Smooth muscle cell (in vitro differentiated cells): Measurements from ENCODE around the gene MMS22L. TPM values are rescaled to one million over a fixed set of nuclear protein-coding genes. Genes with fewer than 3 reads are reported as not detected.

ENCODE experiments used
- DNase-seq: peaks from one replicate; lab custom pipeline; 2025; ENCODE audit not compliant: unreplicated experiment; lab: John Stamatoyannopoulos, UW
- H2AFZ ChIP-seq: fragments of 200-600 bp; sonication (generic); 2 replicates; pipeline ENCODE4 v1.6.0; 2016; ENCODE audit warnings: antibody characterized with exemption, low read depth, mild to moderate bottlenecking
- H3F3A ChIP-seq: fragments of 200-600 bp; sonication (generic); 2 replicates; pipeline ENCODE4 v1.6.0; 2017; ENCODE audit warnings: antibody characterized with exemption, low read depth
- H3K27ac ChIP-seq: fragments of 200-600 bp; sonication (generic); 2 replicates; pipeline ENCODE4 v1.5.1; 2016; ENCODE audit warnings: low read depth, mild to moderate bottlenecking
- H3K27me3 ChIP-seq: fragments of 200-600 bp; sonication (generic); 2 replicates; pipeline ENCODE4 v1.6.1; 2016; ENCODE audit warnings: low read depth, mild to moderate bottlenecking
- H3K36me3 ChIP-seq: fragments of 200-600 bp; sonication (generic); 2 replicates; pipeline ENCODE4 v1.5.1; 2016; ENCODE audit warnings: low read depth
- H3K4me1 ChIP-seq: fragments of 200-600 bp; sonication (generic); 2 replicates; pipeline ENCODE4 v1.5.1; 2016; ENCODE audit warnings: low read depth
- H3K4me2 ChIP-seq: fragments of 200-600 bp; sonication (generic); 2 replicates; pipeline ENCODE4 v1.6.0; 2016; ENCODE audit warnings: mild to moderate bottlenecking
- H3K4me3 ChIP-seq: fragments of 200-600 bp; sonication (generic); 2 replicates; pipeline ENCODE4 v1.5.1; 2016; ENCODE audit warnings: mild to moderate bottlenecking
- H3K79me2 ChIP-seq: fragments of 200-600 bp; sonication (generic); 2 replicates; pipeline ENCODE4 v1.6.0; 2016; ENCODE audit warnings: low read depth, mild to moderate bottlenecking
- H3K9ac ChIP-seq: fragments of 200-600 bp; sonication (generic); 2 replicates; pipeline ENCODE4 v1.6.0; 2016; ENCODE audit warnings: low read depth
- H3K9me3 ChIP-seq: fragments of 200-600 bp; sonication (generic); replicated peaks from 2 replicates; pipeline ENCODE4 v1.5.1; 2016; ENCODE audit warnings: low read depth
- H4K20me1 ChIP-seq: fragments of 200-600 bp; sonication (generic); 2 replicates; pipeline ENCODE4 v1.6.0; 2016; ENCODE audit warnings: low read depth
- WGBS: methylation state at CpG from one replicate; pipeline ENCODE4 v1.1.7; 2016; ENCODE audit warnings: low lambda C conversion rate; 5-methylcytosine and 5-hydroxymethylcytosine counted together
- polyA plus RNA-seq: library from polyadenylated mRNA; unstranded; fragments of >200 nt; fragmentation: Nextera tagmentation; extraction: Ambion mirVana; gene quantifications from 2 replicates; pipeline ENCODE4 v1.2.1, GENCODE V29; 2016
- total RNA-seq: library from RNA; depleted of rRNA; stranded (reverse); fragments of >200 nt; gene quantifications from 2 replicates; pipeline ENCODE4 v1.2.3, GENCODE V29; 2014
- TF ChIP-seq, protein P1 (sequence below): fragments of 200-600 bp; sonication (generic); IDR thresholded peaks from 2 replicates; pipeline ENCODE4 v1.5.1; 2017; ENCODE audit warnings: borderline replicate concordance, mild to moderate bottlenecking, antibody characterized with exemption; ENCODE audit not compliant: insufficient read depth, poor library complexity, severe bottlenecking

Gene MMS22L
- total and polyA plus RNA-seq, 2 experiments from 2014 or later, result 5.0 to 47.1 TPM

GRCh38 chr6:97145691-97146090, 137.3 kb downstream of the MMS22L start:
- H3K27me3 ChIP-seq, result no peaks in the 10 kb centered on the region
- no peak overlapping the region for H3K4me3 ChIP-seq
- H3K79me2 ChIP-seq, result no peaks in the 10 kb centered on the region
- DNase-seq, result no peak
- TF ChIP-seq, protein P1, sequence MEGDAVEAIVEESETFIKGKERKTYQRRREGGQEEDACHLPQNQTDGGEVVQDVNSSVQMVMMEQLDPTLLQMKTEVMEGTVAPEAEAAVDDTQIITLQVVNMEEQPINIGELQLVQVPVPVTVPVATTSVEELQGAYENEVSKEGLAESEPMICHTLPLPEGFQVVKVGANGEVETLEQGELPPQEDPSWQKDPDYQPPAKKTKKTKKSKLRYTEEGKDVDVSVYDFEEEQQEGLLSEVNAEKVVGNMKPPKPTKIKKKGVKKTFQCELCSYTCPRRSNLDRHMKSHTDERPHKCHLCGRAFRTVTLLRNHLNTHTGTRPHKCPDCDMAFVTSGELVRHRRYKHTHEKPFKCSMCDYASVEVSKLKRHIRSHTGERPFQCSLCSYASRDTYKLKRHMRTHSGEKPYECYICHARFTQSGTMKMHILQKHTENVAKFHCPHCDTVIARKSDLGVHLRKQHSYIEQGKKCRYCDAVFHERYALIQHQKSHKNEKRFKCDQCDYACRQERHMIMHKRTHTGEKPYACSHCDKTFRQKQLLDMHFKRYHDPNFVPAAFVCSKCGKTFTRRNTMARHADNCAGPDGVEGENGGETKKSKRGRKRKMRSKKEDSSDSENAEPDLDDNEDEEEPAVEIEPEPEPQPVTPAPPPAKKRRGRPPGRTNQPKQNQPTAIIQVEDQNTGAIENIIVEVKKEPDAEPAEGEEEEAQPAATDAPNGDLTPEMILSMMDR, result no peak
- H3K4me1 ChIP-seq, result no peaks in the 10 kb centered on the region
- no peak overlapping the region for H3K27ac ChIP-seq
- 97% methylated on average over 1 of the region's 1 CpG for WGBS
- H3K36me3 ChIP-seq, result no peaks in the 10 kb centered on the region
- H3F3A ChIP-seq, result no peaks in the 10 kb centered on the region
- no peak overlapping the region for H3K9ac ChIP-seq
- H2AFZ ChIP-seq, result no peak overlapping the region
- no peaks in the 10 kb centered on the region for H4K20me1 ChIP-seq
- H3K4me2 ChIP-seq, result no peak overlapping the region
- H3K9me3 ChIP-seq, result no peaks in the 10 kb centered on the region

GRCh38 chr6:97141756-97142155, 141.3 kb downstream of the MMS22L start:
- Histone ChIP-seq H3K4me1 (no peaks in the 10 kb centered on the region), H3F3A (no peaks in the 10 kb centered on the region), H3K4me3 (no peak overlapping the region), H3K36me3 (no peaks in the 10 kb centered on the region), H3K4me2 (no peak overlapping the region), H3K79me2 (no peaks in the 10 kb centered on the region), H2AFZ (no peak overlapping the region), H3K9me3 (no peaks in the 10 kb centered on the region), H3K27ac (no peak overlapping the region), H3K9ac (no peak overlapping the region), H4K20me1 (no peaks in the 10 kb centered on the region), H3K27me3 (no peaks in the 10 kb centered on the region)
- TF ChIP-seq, protein P1, result no peak
- no peak for DNase-seq

GRCh38 chr6:97138581-97138980, 144.4 kb downstream of the MMS22L start:
- Histone ChIP-seq H3K9ac (no peak overlapping the region), H3K4me3 (no peak overlapping the region), H2AFZ (no peak overlapping the region), H3K36me3 (no peaks in the 10 kb centered on the region), H3K27ac (no peak overlapping the region), H3K79me2 (no peaks in the 10 kb centered on the region), H4K20me1 (no peaks in the 10 kb centered on the region), H3K9me3 (no peaks in the 10 kb centered on the region), H3K4me2 (no peak overlapping the region), H3K4me1 (no peaks in the 10 kb centered on the region), H3F3A (no peaks in the 10 kb centered on the region), H3K27me3 (no peaks in the 10 kb centered on the region)
- DNase-seq, result no peak
- 100% methylated on average over 1 of the region's 1 CpG for WGBS
- TF ChIP-seq, protein P1, result no peak

DNA sequence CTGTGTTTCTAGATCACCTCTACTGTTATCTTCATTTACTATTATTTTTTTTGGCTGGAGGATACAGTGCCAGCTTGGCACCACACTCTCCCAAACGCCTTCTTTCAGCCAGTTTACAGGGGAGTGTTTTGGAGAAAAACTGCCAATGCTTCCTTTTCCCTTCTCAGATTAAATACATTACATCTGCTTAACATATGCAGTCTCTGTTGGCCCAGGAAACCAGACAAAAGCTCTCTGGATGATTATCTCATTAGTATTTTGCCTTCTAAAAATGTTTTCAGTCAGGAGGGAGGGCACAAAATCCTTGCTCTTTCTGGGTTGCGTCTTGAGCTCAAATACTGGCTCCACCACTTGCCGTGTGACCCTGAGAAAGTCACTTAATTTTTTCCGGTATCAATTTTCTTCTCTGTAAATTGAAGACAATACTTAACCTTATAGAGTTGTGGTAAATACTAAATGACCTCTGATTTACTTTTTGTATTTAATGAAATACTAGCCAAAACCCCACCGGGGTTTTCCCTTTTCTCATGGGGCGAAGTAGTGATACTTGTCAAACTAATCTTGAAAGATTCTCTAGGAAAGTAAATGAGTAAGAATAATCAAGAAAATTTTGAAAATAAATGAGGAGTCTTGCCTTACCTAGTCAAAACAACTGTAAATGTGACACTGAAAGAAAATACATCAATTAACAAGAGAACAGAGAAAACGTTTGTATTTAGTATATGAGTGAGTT, 146.2 kb downstream of the MMS22L start:
- DNase-seq, result no peak
- Histone ChIP-seq H3K79me2 (no peaks in the 10 kb centered on the region), H3K4me2 (no peak overlapping the region), H3K9me3 (no peaks in the 10 kb centered on the region), H3K36me3 (no peaks in the 10 kb centered on the region), H2AFZ (no peak overlapping the region), H3K27ac (no peak overlapping the region), H3K27me3 (no peaks in the 10 kb centered on the region), H3K4me1 (no peaks in the 10 kb centered on the region), H4K20me1 (no peaks in the 10 kb centered on the region), H3K9ac (no peak overlapping the region), H3F3A (no peaks in the 10 kb centered on the region), H3K4me3 (no peak overlapping the region)
- WGBS, result 90% methylated on average over 7 of the region's 7 CpGs
- TF ChIP-seq, protein P1, result no peak
